SU-DHL-6 (cell line): ENCODE data around the gene PTPRN2.

Experiments
- CTCF ChIP-seq: fragments of 200-600 bp; sonication (generic); IDR thresholded peaks from one replicate; pipeline ENCODE4 v1.5.1; 2017; ENCODE audit warnings: antibody characterized with exemption, mild to moderate bottlenecking, low read length, moderate library complexity; ENCODE audit not compliant: insufficient read depth, poor library complexity, severe bottlenecking
- EZH2phosphoT487 ChIP-seq: fragments of 200-600 bp; sonication (generic), shearing (Covaris generic); conservative IDR thresholded peaks from 2 replicates; pipeline ENCODE4 v1.6.1; 2018; ENCODE audit warnings: mild to moderate bottlenecking, antibody characterized with exemption, low read length, moderate library complexity, mixed read lengths

- TF ChIP-seq CTCF: no peak
- TF ChIP-seq EZH2phosphoT487: no peak
Measured at GRCh38 chr7:158246960-158247673, 340.5 kb downstream of the PTPRN2 start.
